Endodermal cell (in vitro differentiated cells): Measurements from ENCODE around the gene KLRB1. TPM values are rescaled to one million over a fixed set of nuclear protein-coding genes. Genes with fewer than 3 reads are reported as not detected.

Experiments used
- DNase-seq: peaks from one replicate; pipeline ENCODE4 v3.0.0-alpha.2; 2017
- H3K27ac ChIP-seq: 2 replicates; pipeline ENCODE4 v1.5.1; 2013; ENCODE audit warnings: mild to moderate bottlenecking, low read depth, low read length, moderate library complexity
- H3K27me3 ChIP-seq: 2 replicates; pipeline ENCODE4 v1.6.1; 2013; ENCODE audit warnings: mild to moderate bottlenecking, low read length, moderate library complexity; ENCODE audit not compliant: insufficient read depth, control insufficient read depth, poor library complexity, severe bottlenecking
- H3K36me3 ChIP-seq: 2 replicates; pipeline ENCODE4 v1.7.0; 2013; ENCODE audit warnings: mild to moderate bottlenecking, low read length, moderate library complexity; ENCODE audit not compliant: control insufficient read depth, insufficient read depth
- H3K4me1 ChIP-seq: one replicate; pipeline ENCODE4 v1.7.0; 2013; ENCODE audit warnings: low read length; ENCODE audit not compliant: control insufficient read depth, insufficient read depth
- H3K4me3 ChIP-seq: 2 replicates; pipeline ENCODE4 v1.5.1; 2013; ENCODE audit warnings: mild to moderate bottlenecking, low read length, moderate library complexity
- H3K9ac ChIP-seq: 2 replicates; pipeline ENCODE4 v1.6.1; 2013; ENCODE audit warnings: mild to moderate bottlenecking, low read length, moderate library complexity; ENCODE audit not compliant: poor library complexity, severe bottlenecking; ENCODE audit errors: extremely low read depth
- H3K9me3 ChIP-seq: 2 replicates; pipeline ENCODE4 v1.6.1; 2013; ENCODE audit warnings: mild to moderate bottlenecking, low read length, moderate library complexity; ENCODE audit not compliant: control insufficient read depth
- H3K27ac Mint-ChIP-seq: 2 replicates; pipeline ENCODE4 v1.8.0; 2020; ENCODE audit warnings: mixed read lengths
- H3K27me3 Mint-ChIP-seq: 2 replicates; pipeline ENCODE4 v1.8.0; 2021; ENCODE audit warnings: mild to moderate bottlenecking, mixed read lengths; ENCODE audit not compliant: insufficient read depth
- H3K36me3 Mint-ChIP-seq: 2 replicates; pipeline ENCODE4 v1.8.0; 2020; ENCODE audit warnings: low read depth, mixed read lengths
- H3K4me1 Mint-ChIP-seq: 2 replicates; pipeline ENCODE4 v1.8.0; 2020; ENCODE audit warnings: mixed read lengths
- H3K4me3 Mint-ChIP-seq: 2 replicates; pipeline ENCODE4 v1.8.0; 2020; ENCODE audit warnings: mild to moderate bottlenecking, moderate library complexity, mixed read lengths
- H3K9me3 Mint-ChIP-seq: 2 replicates; pipeline ENCODE4 v1.8.0; 2020; ENCODE audit warnings: mild to moderate bottlenecking, mixed read lengths
- WGBS, 2 experiments: methylation state at CpG; one replicate each; pipeline versions ENCODE4 v1.1.5 to v1.1.7; 2013; ENCODE audit warnings: missing lambda C conversion rate in 2 of 2, mixed read lengths in 1 of 2; ENCODE audit not compliant: insufficient coverage in 1 of 2, insufficient read length in 1 of 2; 5-methylcytosine and 5-hydroxymethylcytosine counted together
- total RNA-seq, 2 donors: library from RNA; stranded (reverse); fragmentation: NEBNext Ultra II Directional in 1 of 2; extraction: Animal tissue kit (Norgen Biotek cat#: 25700) in 1 of 2; gene quantifications; 2 replicates in 1 of 2; 3 replicates in 1 of 2; pipeline ENCODE4 v1.2.1, GENCODE V29; 2021
- TF ChIP-seq, protein P1 (sequence below): fragments of 200-600 bp; sonication (generic); conservative IDR thresholded peaks from 2 replicates; pipeline ENCODE4 v1.5.0; 2021; ENCODE audit warnings: antibody characterized with exemption, mild to moderate bottlenecking

Gene KLRB1
- total RNA-seq, 2 donors from 2014 or later, result not detected

DNA sequence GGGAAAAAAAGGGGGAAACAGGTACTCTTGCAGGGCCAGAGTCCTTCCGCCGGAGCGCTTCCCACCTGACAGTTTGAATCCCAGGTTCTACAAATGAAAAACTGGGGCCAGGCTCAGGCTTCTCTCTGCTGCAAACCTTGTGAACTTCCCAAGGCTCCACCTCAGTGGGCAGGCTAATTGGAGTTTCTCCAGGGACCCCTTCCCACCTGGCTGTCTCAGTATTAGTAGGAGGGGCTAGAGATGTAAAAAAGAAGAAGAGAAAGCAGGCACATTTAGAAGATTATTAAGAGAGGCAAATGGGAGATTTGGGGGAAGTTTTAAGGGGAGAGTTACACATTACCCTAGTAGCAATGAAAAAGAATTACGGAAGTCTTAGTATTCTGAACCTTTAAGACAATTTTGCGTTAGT lies 41.8 kb upstream of the KLRB1 start:
- H3K27ac ChIP-seq, result no peak overlapping the region
- DNase-seq, result peak; percentile 80
- Mint-ChIP-seq H3K27ac (peak overlapping the region; percentile 96), H3K9me3 (peaks cover 4% of the 10 kb centered on the region), H3K4me3 (peak overlapping the region; percentile 89), H3K4me1 (peaks cover 34% of the 10 kb centered on the region), H3K36me3 (peaks cover 18% of the 10 kb centered on the region), H3K27me3 (no peaks in the 10 kb centered on the region)
- peak overlapping the region; percentile 63 for H3K9ac ChIP-seq
- peak overlapping the region; percentile 93 for H3K4me3 ChIP-seq
- H3K9me3 ChIP-seq, result no peaks in the 10 kb centered on the region
- WGBS, 2 experiments, result 57 to 77% methylated on average over 4 of the region's 5 CpGs
- H3K4me1 ChIP-seq, result no peaks in the 10 kb centered on the region
- TF ChIP-seq, protein P1, sequence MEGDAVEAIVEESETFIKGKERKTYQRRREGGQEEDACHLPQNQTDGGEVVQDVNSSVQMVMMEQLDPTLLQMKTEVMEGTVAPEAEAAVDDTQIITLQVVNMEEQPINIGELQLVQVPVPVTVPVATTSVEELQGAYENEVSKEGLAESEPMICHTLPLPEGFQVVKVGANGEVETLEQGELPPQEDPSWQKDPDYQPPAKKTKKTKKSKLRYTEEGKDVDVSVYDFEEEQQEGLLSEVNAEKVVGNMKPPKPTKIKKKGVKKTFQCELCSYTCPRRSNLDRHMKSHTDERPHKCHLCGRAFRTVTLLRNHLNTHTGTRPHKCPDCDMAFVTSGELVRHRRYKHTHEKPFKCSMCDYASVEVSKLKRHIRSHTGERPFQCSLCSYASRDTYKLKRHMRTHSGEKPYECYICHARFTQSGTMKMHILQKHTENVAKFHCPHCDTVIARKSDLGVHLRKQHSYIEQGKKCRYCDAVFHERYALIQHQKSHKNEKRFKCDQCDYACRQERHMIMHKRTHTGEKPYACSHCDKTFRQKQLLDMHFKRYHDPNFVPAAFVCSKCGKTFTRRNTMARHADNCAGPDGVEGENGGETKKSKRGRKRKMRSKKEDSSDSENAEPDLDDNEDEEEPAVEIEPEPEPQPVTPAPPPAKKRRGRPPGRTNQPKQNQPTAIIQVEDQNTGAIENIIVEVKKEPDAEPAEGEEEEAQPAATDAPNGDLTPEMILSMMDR, result no peak
- H3K27me3 ChIP-seq, result no peaks in the 10 kb centered on the region
- H3K36me3 ChIP-seq, result peaks cover 13% of the 10 kb centered on the region

DNA sequence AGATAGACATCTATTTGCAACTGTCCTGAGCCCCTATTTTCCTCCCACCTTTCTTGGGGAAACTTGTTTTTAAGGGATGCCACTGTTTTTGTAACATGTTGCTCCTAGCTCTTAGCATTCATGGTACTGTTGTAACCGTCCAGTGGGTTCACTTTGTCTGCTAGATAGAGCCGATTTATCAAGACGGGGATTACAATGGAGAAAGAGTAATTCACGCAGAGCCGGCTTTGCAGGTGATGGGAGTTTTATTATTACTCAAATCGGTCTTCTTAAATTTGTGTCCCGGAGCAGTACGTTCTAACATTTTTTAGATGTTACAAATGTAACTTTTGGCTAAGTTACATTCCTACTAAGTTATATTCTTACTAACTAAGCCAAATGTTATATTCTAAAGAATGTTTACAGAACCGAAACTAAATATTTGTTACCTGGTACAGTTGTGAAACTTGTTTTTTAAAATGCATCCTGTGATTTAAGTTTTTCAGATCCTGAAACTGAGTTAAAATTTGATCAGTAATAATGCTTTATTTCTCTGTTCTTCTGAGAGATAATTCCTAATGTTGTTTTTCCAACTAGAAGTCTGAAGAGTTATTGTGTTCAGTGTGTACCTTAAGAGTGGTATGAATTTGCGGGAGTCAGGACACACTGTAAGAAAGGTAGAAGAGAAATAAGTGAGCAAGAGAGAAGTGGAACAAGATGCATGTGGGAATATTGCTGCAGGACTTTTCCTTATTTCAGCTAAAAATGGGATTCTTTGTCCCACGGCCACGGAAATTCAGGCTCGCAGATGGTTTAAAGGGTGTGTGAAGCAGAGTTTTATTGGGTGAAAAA lies 41.2 kb upstream of the KLRB1 start:
- H3K27ac Mint-ChIP-seq, result peak overlapping the region; percentile 96
- H3K27ac ChIP-seq, result peak overlapping the region; percentile 82

DNA sequence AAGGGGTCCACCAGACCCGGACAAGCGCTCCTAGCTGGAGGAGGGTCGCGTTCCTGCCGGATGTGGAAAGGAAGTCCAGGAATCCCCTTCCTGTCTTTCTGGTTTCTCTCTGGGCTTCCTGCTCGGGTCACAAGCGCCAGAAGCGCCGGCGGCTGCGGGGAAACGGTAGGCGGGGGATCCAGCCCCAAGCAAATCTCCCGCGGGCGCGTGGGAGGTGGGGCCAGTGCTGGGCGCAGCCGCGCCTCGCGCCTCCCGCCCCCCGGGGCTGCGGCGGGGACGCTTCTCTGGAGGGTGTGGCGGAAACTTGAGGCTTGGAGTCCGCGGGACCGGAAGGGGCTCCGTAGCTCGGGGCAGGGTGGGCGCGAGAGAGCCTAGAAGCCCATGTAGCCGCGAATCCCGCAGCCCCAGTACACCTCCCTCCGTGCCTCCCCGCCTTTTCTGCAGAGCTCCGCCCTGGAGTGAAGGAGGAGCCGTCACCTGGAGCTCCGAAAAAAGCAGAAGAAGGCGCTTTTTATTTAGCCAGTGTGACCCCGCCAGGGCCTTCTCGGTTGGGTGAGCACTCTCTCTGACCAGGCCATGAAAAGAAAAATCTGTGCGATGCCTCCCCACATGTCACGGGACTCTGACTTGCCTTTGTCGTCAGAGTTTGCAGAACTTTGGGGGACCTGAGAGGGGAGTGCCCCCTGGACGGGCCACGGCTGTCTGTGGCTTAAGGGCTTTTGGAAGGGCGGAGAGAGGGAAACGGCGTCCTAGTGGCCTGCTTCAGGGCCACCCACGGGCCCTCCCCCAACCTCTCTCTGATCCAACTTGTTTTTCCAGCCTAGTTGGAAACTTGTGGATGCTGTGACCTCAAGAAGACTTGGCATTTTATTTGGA lies 40.3 kb upstream of the KLRB1 start:
- 0 to 1% methylated on average over 11 to 55 of the region's 55 CpGs for WGBS, 2 experiments
- H3K4me1 Mint-ChIP-seq, result peaks cover 34% of the 10 kb centered on the region
- Histone ChIP-seq H3K27me3 (no peaks in the 10 kb centered on the region), H3K9ac (peak overlapping the region; percentile 63), H3K9me3 (no peaks in the 10 kb centered on the region), H3K4me1 (no peaks in the 10 kb centered on the region), H3K4me3 (peak overlapping the region; percentile 93), H3K27ac (peak overlapping the region; percentile 82), H3K36me3 (peaks cover under 1% of the 10 kb centered on the region)
- H3K36me3 Mint-ChIP-seq, result peaks cover 11% of the 10 kb centered on the region
- H3K9me3 Mint-ChIP-seq, result peaks cover 4% of the 10 kb centered on the region
- H3K4me3 Mint-ChIP-seq, result peak overlapping the region; percentile 89
- TF ChIP-seq, protein P1, result peak; percentile 36
- peaks cover 2% of the 10 kb centered on the region for H3K27me3 Mint-ChIP-seq
- peak overlapping the region; percentile 96 for H3K27ac Mint-ChIP-seq
- peak; percentile 93 for DNase-seq

More for the DNA sequence above, 41.2 kb upstream of the KLRB1 start:
- 38 to 43% methylated on average over 9 to 13 of the region's 13 CpGs for WGBS, 2 experiments
- Mint-ChIP-seq H3K9me3 (peaks cover 4% of the 10 kb centered on the region), H3K27me3 (no peaks in the 10 kb centered on the region), H3K4me3 (peak overlapping the region; percentile 89), H3K4me1 (peaks cover 34% of the 10 kb centered on the region), H3K36me3 (peaks cover 15% of the 10 kb centered on the region)
- Histone ChIP-seq H3K4me3 (peak overlapping the region; percentile 93), H3K9me3 (no peaks in the 10 kb centered on the region), H3K9ac (peak overlapping the region; percentile 63), H3K4me1 (no peaks in the 10 kb centered on the region), H3K27me3 (no peaks in the 10 kb centered on the region), H3K36me3 (peaks cover 8% of the 10 kb centered on the region)
- TF ChIP-seq, protein P1, result no peak
- DNase-seq, result no peak
